Left kidney (tissue), 8 donors: ENCODE measurements around the gene LSM4. TPM values are rescaled to one million over a fixed set of nuclear protein-coding genes. Genes with fewer than 3 reads are reported as not detected.
"Not testable (repeated sequence)": the region's sequence is repeated elsewhere in the genome, so short reads cannot be mapped to it uniquely, and the experiment has no call there.

Experiments
- DNase-seq: peaks from one replicate; pipeline ENCODE4 v3.0.0-alpha.2; 2013
- long read RNA-seq, 8 donors: transcript quantifications; one replicate each; lab custom pipeline, GENCODE V29; 2026
- polyA plus RNA-seq: library from polyadenylated mRNA; unstranded; fragments of 120-200 nt; gene quantifications from one replicate; pipeline ENCODE4 v1.2.1, GENCODE V29; 2013; ENCODE audit not compliant: insufficient read length

LSM4 gene
- polyA plus RNA-seq = 84.7 TPM
- long read RNA-seq, donor 1, transcript LSM4-203 (5 exons, 1,908 nt) = major isoform, 92 of 122 reads
- long read RNA-seq, donor 1, partial matches to known transcripts = 21 of 122 reads
- long read RNA-seq, donor 1, other reads (novel, unspliced or antisense) = 7 of 122 reads
- long read RNA-seq, donor 2, transcript LSM4-203 (5 exons, 1,908 nt) = major isoform, 91 of 97 reads
- long read RNA-seq, donor 2, partial matches to known transcripts = 5 of 97 reads
- long read RNA-seq, donor 2, other reads (novel, unspliced or antisense) = 0 of 97 reads
- long read RNA-seq, donor 3, transcript LSM4-203 (5 exons, 1,908 nt) = major isoform, 61 of 74 reads
- long read RNA-seq, donor 3, partial matches to known transcripts = 6 of 74 reads
- long read RNA-seq, donor 3, other reads (novel, unspliced or antisense) = 0 of 74 reads
- long read RNA-seq, donor 4, transcript LSM4-203 (5 exons, 1,908 nt) = major isoform, 13 of 39 reads
- long read RNA-seq, donor 4, partial matches to known transcripts = 25 of 39 reads
- long read RNA-seq, donor 4, other reads (novel, unspliced or antisense) = 0 of 39 reads
- long read RNA-seq, donor 5, transcript LSM4-202 (3 exons, 656 nt) = minor isoform, 5 of 262 reads
- long read RNA-seq, donor 5, transcript LSM4-203 (5 exons, 1,908 nt) = major isoform, 132 of 262 reads
- long read RNA-seq, donor 5, partial matches to known transcripts = 99 of 262 reads
- long read RNA-seq, donor 5, other reads (novel, unspliced or antisense) = 23 of 262 reads
- long read RNA-seq, donor 6, transcript LSM4-203 (5 exons, 1,908 nt) = major isoform, 101 of 375 reads
- long read RNA-seq, donor 6, partial matches to known transcripts = 265 of 375 reads
- long read RNA-seq, donor 6, other reads (novel, unspliced or antisense) = 6 of 375 reads
- long read RNA-seq, donor 7, transcript LSM4-203 (5 exons, 1,908 nt) = major isoform, 103 of 125 reads
- long read RNA-seq, donor 7, partial matches to known transcripts = 13 of 125 reads
- long read RNA-seq, donor 7, other reads (novel, unspliced or antisense) = 0 of 125 reads
- long read RNA-seq, donor 8, transcript LSM4-203 (5 exons, 1,908 nt) = major isoform, 30 of 32 reads
- long read RNA-seq, donor 8, partial matches to known transcripts = 0 of 32 reads
- long read RNA-seq, donor 8, other reads (novel, unspliced or antisense) = 0 of 32 reads

- peak; percentile 97 for DNase-seq
These were observed at the start of gene LSM4 for GRCh38 chr19:18322759-18323460. LSM4 (minus strand) TSS chr19:18323076; CDS start chr19:18323020, 56 bp downstream.

GRCh38 chr19:18368504-18369222 is 45.8 kb upstream of the LSM4 start:
- no peak for DNase-seq

GRCh38 chr19:18366021-18366435 is 43.2 kb upstream of the LSM4 start:
- no peak for DNase-seq

- peak; percentile 89 for DNase-seq
These were observed 42.1 kb upstream of the LSM4 start for GRCh38 chr19:18364826-18365528.

DNA sequence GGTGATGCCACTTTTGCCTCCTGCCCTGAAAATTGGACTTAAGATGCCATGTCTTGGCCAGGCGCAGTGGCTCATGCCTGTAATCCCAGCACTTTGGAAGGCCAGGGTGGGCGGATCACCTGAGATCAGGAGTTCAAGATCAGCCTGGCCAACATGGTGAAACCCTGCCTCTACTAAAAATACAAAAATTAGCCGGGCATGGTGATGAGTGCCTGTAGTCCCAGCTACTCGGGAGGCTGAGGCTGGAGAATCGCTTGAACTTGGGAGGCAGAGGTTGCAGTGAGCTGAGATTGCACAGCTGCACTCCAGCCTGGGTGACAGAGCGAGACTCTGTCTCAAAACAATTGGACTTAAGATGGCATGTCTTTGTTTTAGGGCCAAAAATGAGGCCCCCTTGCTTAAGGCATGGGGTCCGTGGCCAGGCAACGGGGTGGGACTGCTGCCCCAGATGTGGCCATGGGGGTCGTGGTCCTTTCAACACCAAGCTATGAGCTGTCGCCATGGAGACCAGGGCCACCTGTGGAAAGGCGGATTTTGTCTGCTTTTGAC is 41.5 kb upstream of the LSM4 start:
- DNase-seq = not testable (repeated sequence)

DNA sequence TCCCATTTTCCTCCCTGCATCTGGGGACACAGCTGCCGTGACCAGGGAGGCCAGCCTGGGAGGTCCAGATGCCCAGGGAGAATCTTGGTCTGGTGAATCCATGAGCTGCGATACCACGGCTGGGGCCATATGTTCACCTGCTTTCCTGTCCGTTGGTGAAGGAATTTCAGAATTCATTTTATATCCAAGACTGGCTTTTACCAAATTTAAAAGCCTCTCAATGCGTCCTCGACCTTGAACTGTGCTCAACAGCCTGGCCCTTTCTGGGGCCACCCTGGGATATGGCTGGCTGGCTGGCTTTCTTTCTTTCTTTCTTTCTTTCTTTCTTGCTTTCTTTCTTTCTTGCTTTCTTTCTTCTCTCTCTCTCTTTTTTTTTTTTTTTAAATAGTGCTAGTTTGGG is 40.9 kb upstream of the LSM4 start:
- no peak for DNase-seq

GRCh38 chr19:18362934-18363542 is 40.2 kb upstream of the LSM4 start:
- no peak for DNase-seq

GRCh38 chr19:18361646-18362045 is 38.8 kb upstream of the LSM4 start:
- DNase-seq = no peak

- DNase-seq = no peak
These were observed 34.2 kb upstream of the LSM4 start for GRCh38 chr19:18357041-18357440.

DNA sequence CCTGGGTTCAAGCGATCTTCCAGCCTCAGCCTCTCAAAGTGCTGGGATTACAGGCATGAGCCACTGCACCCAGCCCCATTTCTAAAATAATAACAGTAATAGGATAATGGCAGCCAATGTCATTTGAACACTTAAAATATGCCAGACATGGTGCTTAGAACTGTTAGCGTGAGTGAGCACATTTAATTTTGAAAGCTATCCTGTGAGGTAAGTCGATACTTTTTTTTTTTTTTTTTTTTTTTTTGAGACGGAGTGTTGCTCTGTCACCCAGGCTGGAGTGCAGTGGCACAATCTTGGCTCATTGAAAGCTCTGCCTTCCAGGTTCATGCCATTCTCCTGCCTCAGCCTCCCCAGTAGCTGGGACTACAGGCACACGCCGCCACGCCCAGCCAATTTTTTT is 31.9 kb upstream of the LSM4 start:
- not testable (repeated sequence) for DNase-seq

DNA sequence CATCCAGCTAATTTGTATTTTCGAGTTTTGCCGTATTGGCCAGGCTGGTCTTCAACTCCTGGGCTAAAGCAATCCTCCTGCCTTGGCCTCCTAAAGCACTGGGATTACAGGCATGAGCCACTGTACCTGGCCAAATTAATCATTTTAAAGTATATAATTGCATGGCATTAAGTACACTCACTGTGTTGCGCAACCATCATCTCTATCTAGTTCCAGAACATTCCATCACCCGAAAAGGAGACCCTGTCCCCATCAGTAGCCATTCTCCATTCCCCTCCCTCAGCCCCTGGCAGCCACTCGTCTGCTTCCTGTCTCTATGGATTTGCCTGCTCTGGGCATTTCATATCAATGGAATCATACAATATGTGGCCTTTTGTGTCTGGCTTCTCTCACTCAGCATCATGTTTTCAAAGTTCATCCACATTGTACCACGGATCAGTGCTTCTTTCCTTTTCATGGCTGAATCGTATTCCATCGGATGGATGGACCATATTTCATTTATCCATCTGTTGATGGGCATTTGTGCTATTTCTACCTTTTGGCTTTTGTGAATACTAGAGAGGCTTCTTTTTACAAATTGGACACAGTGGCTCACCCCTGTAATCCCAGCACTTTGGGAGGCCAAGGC is 30.6 kb upstream of the LSM4 start:
- DNase-seq = no peak

GRCh38 chr19:18351544-18351943 is 28.7 kb upstream of the LSM4 start:
- DNase-seq = no peak

DNA sequence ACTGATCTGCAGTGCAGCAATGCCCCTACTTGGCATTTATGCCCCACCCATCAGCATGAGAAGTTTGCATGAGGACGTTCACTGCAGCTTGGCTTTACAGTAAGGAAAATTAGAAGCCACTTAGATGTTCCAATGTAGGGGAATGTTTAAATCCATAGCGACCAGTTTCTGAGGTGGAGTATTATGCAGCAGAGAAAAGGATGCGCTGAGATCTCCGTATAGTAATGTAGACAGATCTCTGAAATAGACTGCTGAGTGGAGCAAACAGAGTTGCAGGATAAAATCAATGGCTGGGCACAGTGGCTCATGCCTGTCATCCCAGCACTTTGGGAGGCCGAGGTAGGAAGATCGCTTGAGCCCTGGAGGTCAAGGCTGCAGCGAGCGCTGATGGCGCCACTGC is 27.6 kb upstream of the LSM4 start:
- DNase-seq = no peak

- DNase-seq = no peak
These were observed 26.8 kb upstream of the LSM4 start for GRCh38 chr19:18349524-18350128.

- DNase-seq = not testable (repeated sequence)
These were observed 26.0 kb upstream of the LSM4 start for GRCh38 chr19:18348818-18349339.

DNA sequence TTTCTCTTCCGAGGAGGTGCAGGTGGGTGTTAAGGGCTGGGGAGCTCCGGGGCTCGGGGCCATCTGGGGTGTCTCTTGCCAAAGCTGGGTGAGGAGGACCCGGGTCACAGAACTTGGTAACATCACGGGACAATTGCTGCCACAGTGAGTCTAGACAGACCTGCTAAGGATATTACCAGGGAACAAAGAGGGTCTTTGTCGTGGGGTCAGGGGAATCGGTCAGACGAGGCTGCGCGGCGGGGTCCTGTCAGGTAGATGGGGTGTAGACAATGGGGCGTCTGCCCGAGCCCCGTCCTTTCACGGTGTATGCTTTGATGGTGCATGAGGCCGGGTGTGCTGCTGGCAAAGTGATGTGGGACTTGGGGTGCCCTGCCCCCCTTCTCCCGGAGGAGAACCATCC is 25.3 kb upstream of the LSM4 start:
- DNase-seq = no peak

DNA sequence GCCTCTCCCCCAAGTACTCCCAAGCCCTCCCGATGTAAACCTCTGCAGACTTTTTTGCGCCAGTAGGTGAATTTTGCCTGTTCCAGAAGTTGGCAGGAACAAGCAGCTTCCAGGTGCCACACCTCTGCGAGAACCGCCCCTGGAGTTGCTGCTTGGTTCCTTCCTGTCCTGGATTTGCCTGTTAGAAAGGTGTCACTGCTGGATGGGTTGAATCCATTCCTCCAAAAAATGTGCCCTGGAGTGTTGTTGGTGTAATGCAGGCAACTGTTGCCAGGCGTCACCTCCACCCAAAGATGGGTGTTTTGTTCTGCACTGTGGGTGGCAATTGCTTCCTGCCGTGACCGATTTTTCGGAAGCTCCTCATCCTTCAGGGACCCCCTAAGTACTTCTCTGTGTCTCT is 23.2 kb upstream of the LSM4 start:
- no peak for DNase-seq

DNA sequence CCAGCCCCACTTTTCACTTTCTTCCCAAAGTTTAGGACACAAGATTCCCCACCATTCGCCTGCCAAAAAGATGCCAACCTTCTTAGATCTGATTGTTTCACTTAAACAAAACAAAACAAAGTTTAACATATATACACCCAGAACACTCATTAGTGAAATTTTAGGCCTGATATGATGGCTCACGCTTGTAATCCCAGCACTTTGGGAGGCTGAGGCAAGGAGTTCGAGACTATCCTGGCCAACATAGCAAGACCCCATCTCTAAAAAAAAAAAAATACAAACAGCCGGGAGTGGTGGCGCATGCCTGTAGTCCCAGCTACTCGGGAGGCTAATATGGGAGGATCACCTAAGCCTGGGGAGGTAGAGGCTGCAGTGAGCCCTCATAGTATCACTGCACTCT is 22.4 kb upstream of the LSM4 start:
- no peak for DNase-seq

DNA sequence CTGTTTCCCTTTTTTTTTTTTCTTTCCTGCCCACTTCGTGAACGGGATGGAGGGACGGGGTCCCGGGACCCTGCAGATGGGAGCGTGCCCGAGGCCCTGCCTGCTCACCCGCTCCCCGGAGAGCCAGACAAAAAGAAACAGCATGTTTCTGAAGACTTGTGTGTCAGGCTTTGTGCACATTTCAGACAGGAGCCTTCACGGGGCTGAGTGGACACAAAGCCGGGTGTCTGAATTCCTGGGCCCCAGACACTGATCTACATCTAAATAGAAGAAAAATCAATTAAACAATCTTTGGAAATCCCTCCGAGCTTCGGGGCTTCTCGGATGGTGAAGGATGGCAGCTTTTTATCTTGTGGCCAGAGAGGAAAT is 21.7 kb upstream of the LSM4 start:
- DNase-seq = no peak
